ENCODE measurements around the gene AIDA. TPM values are rescaled to one million over a fixed set of nuclear protein-coding genes. Genes with fewer than 3 reads are reported as not detected.

The AIDA gene
- total RNA-seq, 2 experiments from 2014 or later: 67.3 to 68.2 TPM

GRCh38 chr1:222663431-222663934 lies 48.8 kb downstream of the AIDA start:
- Mint-ChIP-seq H3K27ac (no peak overlapping the region), H3K36me3 (ENCODE audit: low read depth) (peaks cover 47% of the 10 kb centered on the region), H3K4me1 (ENCODE audit: low read depth) (peaks cover 14% of the 10 kb centered on the region), H3K9me3 (no peaks in the 10 kb centered on the region), H3K4me3 (no peak overlapping the region), H3K27me3 (ENCODE audit: low read depth) (no peaks in the 10 kb centered on the region)
- intact Hi-C loops (cut with micrococcal nuclease): no loop called here
- DNase-seq: no peak
- CTCF ChIA-PET: interaction anchor here (1.4 kb wide), 1 partner anchor 9 kb away, joined by 4 read pairs; no protein-coding TSS in a partner anchor

- H3K27ac Mint-ChIP-seq: peak overlapping the region; percentile 6
- CTCF ChIA-PET: interaction anchor here (0.6 to 1.6 kb wide), 3 partner anchors 13 to 68 kb away, joined by 3 to 5 read pairs (median 3); partner anchors contain the start of gene TAF1A
- intact Hi-C loops (cut with micrococcal nuclease): loop anchor here (5.0 kb wide), 1 partner anchor 159 kb away; the partner anchor contains the start of gene DISP1
These were observed 54.4 kb downstream of the AIDA start for GRCh38 chr1:222657899-222658298.

GRCh38 chr1:222656391-222657155 lies 55.7 kb downstream of the AIDA start:
- Mint-ChIP-seq H3K4me1 (ENCODE audit: low read depth) (peaks cover 59% of the 10 kb centered on the region), H3K4me3 (no peak overlapping the region), H3K9me3 (no peaks in the 10 kb centered on the region), H3K27ac (peak overlapping the region; percentile 90), H3K27me3 (ENCODE audit: low read depth) (no peaks in the 10 kb centered on the region), H3K36me3 (ENCODE audit: low read depth) (peaks cover 68% of the 10 kb centered on the region)
- intact Hi-C loops (cut with micrococcal nuclease): loop anchor here (5.0 kb wide), 1 partner anchor 161 kb away; the partner anchor contains the start of gene DISP1
- DNase-seq: no peak
- CTCF ChIA-PET: no interaction called here

More at GRCh38 chr1:222657899-222658298, 54.4 kb downstream of the AIDA start:
- Mint-ChIP-seq H3K9me3 (no peaks in the 10 kb centered on the region), H3K27me3 (ENCODE audit: low read depth) (no peaks in the 10 kb centered on the region), H3K36me3 (ENCODE audit: low read depth) (peaks cover 64% of the 10 kb centered on the region), H3K4me1 (ENCODE audit: low read depth) (peaks cover 53% of the 10 kb centered on the region), H3K4me3 (no peak overlapping the region)
- no peak for DNase-seq

- intact Hi-C loops (cut with micrococcal nuclease): loop anchor here (1.0 to 5.0 kb wide), 5 partner anchors 11 to 426 kb away; partner anchors contain the start of genes DISP1 and MIA3
- peaks cover 68% of the 10 kb centered on the region for H3K36me3 Mint-ChIP-seq (ENCODE audit: low read depth)
- no peaks in the 10 kb centered on the region for H3K9me3 Mint-ChIP-seq
- CTCF ChIA-PET: interaction anchor here (0.8 to 2.3 kb wide), 3 partner anchors 8 to 58 kb away, joined by 3 to 10 read pairs (median 4); partner anchors contain the start of gene BROX
- peaks cover 62% of the 10 kb centered on the region for H3K4me1 Mint-ChIP-seq (ENCODE audit: low read depth)
- DNase-seq: peak; percentile 81
- peak overlapping the region; percentile 90 for H3K27ac Mint-ChIP-seq
- peak overlapping the region; percentile 44 for H3K4me3 Mint-ChIP-seq
- no peaks in the 10 kb centered on the region for H3K27me3 Mint-ChIP-seq (ENCODE audit: low read depth)
These were observed 57.4 kb downstream of the AIDA start for GRCh38 chr1:222654849-222655248.

GRCh38 chr1:222653178-222653827 lies 59.0 kb downstream of the AIDA start:
- DNase-seq: peak; percentile 34
- Mint-ChIP-seq H3K27ac (peak overlapping the region; percentile 90), H3K4me1 (ENCODE audit: low read depth) (peaks cover 59% of the 10 kb centered on the region), H3K4me3 (no peak overlapping the region), H3K27me3 (ENCODE audit: low read depth) (no peaks in the 10 kb centered on the region), H3K9me3 (no peaks in the 10 kb centered on the region), H3K36me3 (ENCODE audit: low read depth) (peaks cover 63% of the 10 kb centered on the region)
- intact Hi-C loops (cut with micrococcal nuclease): no loop called here
- CTCF ChIA-PET: interaction anchor here (0.7 to 2.3 kb wide), 2 partner anchors 9 to 19 kb away, joined by 3 to 10 read pairs; no protein-coding TSS in a partner anchor

GRCh38 chr1:222652676-222653075 lies 59.6 kb downstream of the AIDA start:
- Mint-ChIP-seq H3K27me3 (ENCODE audit: low read depth) (no peaks in the 10 kb centered on the region), H3K4me1 (ENCODE audit: low read depth) (peaks cover 59% of the 10 kb centered on the region), H3K4me3 (no peak overlapping the region), H3K9me3 (no peaks in the 10 kb centered on the region), H3K36me3 (ENCODE audit: low read depth) (peaks cover 62% of the 10 kb centered on the region), H3K27ac (peak overlapping the region; percentile 90)
- DNase-seq: no peak
- CTCF ChIA-PET: interaction anchor here (0.7 kb wide), 1 partner anchor 18 kb away, joined by 3 read pairs; no protein-coding TSS in a partner anchor
- intact Hi-C loops (cut with micrococcal nuclease): no loop called here

GRCh38 chr1:222644636-222644980 lies 67.7 kb downstream of the AIDA start:
- Mint-ChIP-seq H3K9me3 (no peaks in the 10 kb centered on the region), H3K36me3 (ENCODE audit: low read depth) (peaks cover 8% of the 10 kb centered on the region), H3K27ac (peak overlapping the region; percentile 92), H3K4me1 (ENCODE audit: low read depth) (peaks cover 32% of the 10 kb centered on the region), H3K27me3 (ENCODE audit: low read depth) (no peaks in the 10 kb centered on the region), H3K4me3 (peak overlapping the region; percentile 99)
- CTCF ChIA-PET: interaction anchor here (0.6 to 3.6 kb wide), 5 partner anchors 10 to 1812 kb away, joined by 3 to 13 read pairs (median 4); no protein-coding TSS in a partner anchor
- DNase-seq: peak; percentile 14
- intact Hi-C loops (cut with micrococcal nuclease): loop anchor here (1.0 to 2.0 kb wide), 6 partner anchors 11 to 902 kb away; partner anchors contain the start of genes AIDA, BROX, DUSP10 and TAF1A

- H3K9me3 Mint-ChIP-seq: no peaks in the 10 kb centered on the region
- peak overlapping the region; percentile 99 for H3K4me3 Mint-ChIP-seq
- CTCF ChIA-PET: interaction anchor here (0.6 to 3.6 kb wide), 5 partner anchors 10 to 1813 kb away, joined by 3 to 13 read pairs (median 4); no protein-coding TSS in a partner anchor
- no peaks in the 10 kb centered on the region for H3K27me3 Mint-ChIP-seq (ENCODE audit: low read depth)
- peak; percentile 99 for DNase-seq
- peaks cover 32% of the 10 kb centered on the region for H3K4me1 Mint-ChIP-seq (ENCODE audit: low read depth)
- peak overlapping the region; percentile 92 for H3K27ac Mint-ChIP-seq
- intact Hi-C loops (cut with micrococcal nuclease): loop anchor here (1.0 to 2.0 kb wide), 6 partner anchors 11 to 902 kb away; partner anchors contain the start of genes AIDA, BROX, DUSP10 and TAF1A
- peaks cover 8% of the 10 kb centered on the region for H3K36me3 Mint-ChIP-seq (ENCODE audit: low read depth)
These were observed 68.2 kb downstream of the AIDA start for GRCh38 chr1:222643938-222644635.

- H3K27ac Mint-ChIP-seq: peak overlapping the region; percentile 92
- CTCF ChIA-PET: interaction anchor here (1.9 to 3.6 kb wide), 2 partner anchors 9 to 11 kb away, joined by 10 to 13 read pairs; no protein-coding TSS in a partner anchor
- peaks cover 32% of the 10 kb centered on the region for H3K4me1 Mint-ChIP-seq (ENCODE audit: low read depth)
- DNase-seq: no peak
- peak overlapping the region; percentile 99 for H3K4me3 Mint-ChIP-seq
- H3K9me3 Mint-ChIP-seq: no peaks in the 10 kb centered on the region
- H3K27me3 Mint-ChIP-seq (ENCODE audit: low read depth): no peaks in the 10 kb centered on the region
- intact Hi-C loops (cut with micrococcal nuclease): no loop called here
- H3K36me3 Mint-ChIP-seq (ENCODE audit: low read depth): peaks cover 11% of the 10 kb centered on the region
These were observed 68.7 kb downstream of the AIDA start for GRCh38 chr1:222643606-222643937.

GRCh38 chr1:222642468-222642867 lies 69.8 kb downstream of the AIDA start:
- CTCF ChIA-PET: interaction anchor here (0.6 kb wide), 1 partner anchor 177 kb away, joined by 3 read pairs; no protein-coding TSS in a partner anchor
- Mint-ChIP-seq H3K27me3 (ENCODE audit: low read depth) (no peaks in the 10 kb centered on the region), H3K36me3 (ENCODE audit: low read depth) (peaks cover 15% of the 10 kb centered on the region), H3K27ac (no peak overlapping the region), H3K9me3 (no peaks in the 10 kb centered on the region), H3K4me1 (ENCODE audit: low read depth) (peaks cover 31% of the 10 kb centered on the region), H3K4me3 (peak overlapping the region; percentile 26)
- intact Hi-C loops (cut with micrococcal nuclease): no loop called here
- no peak for DNase-seq

GRCh38 chr1:222641269-222641948 lies 70.9 kb downstream of the AIDA start:
- CTCF ChIA-PET: interaction anchor here (1.3 kb wide), 1 partner anchor 177 kb away, joined by 3 read pairs; no protein-coding TSS in a partner anchor
- H3K27me3 Mint-ChIP-seq (ENCODE audit: low read depth): no peaks in the 10 kb centered on the region
- no peaks in the 10 kb centered on the region for H3K9me3 Mint-ChIP-seq
- no peak overlapping the region for H3K27ac Mint-ChIP-seq
- peaks cover 29% of the 10 kb centered on the region for H3K4me1 Mint-ChIP-seq (ENCODE audit: low read depth)
- DNase-seq: no peak
- H3K4me3 Mint-ChIP-seq: no peak overlapping the region
- intact Hi-C loops (cut with micrococcal nuclease): no loop called here
- peaks cover 20% of the 10 kb centered on the region for H3K36me3 Mint-ChIP-seq (ENCODE audit: low read depth)

Data from activated naive CD4-positive, alpha-beta T cell treated with anti-CD3 and anti-CD28 coated beads for 36 hours (primary cell).